Activated CD4-positive, alpha-beta T cell treated with anti-CD3 and anti-CD28 coated beads, Interleukin-2, amount 10 ng/mL, durations not matched to agents 24 days and 14 days (primary cell): Measurements from ENCODE around the gene TRIM26. TPM values are rescaled to one million over a fixed set of nuclear protein-coding genes. Genes with fewer than 3 reads are reported as not detected.
"Not testable (repeated sequence)": the region's sequence is repeated elsewhere in the genome, so short reads cannot be mapped to it uniquely, and the experiment has no call there.

Experiments
- DNase-seq: peaks from one replicate; pipeline ENCODE4 v3.0.0; 2022
- H3K27ac Mint-ChIP-seq: one replicate; pipeline ENCODE4 v1.8.0; 2022; ENCODE audit warnings: mild to moderate bottlenecking, mixed read lengths
- H3K27me3 Mint-ChIP-seq: one replicate; pipeline ENCODE4 v1.8.0; 2022; ENCODE audit warnings: mixed read lengths
- H3K36me3 Mint-ChIP-seq: one replicate; pipeline ENCODE4 v1.8.0; 2022; ENCODE audit warnings: low read depth, mild to moderate bottlenecking, mixed read lengths
- H3K4me1 Mint-ChIP-seq: one replicate; pipeline ENCODE4 v1.8.0; 2021; ENCODE audit warnings: mixed read lengths
- H3K4me3 Mint-ChIP-seq: one replicate; pipeline ENCODE4 v1.8.0; 2022; ENCODE audit warnings: mild to moderate bottlenecking, moderate library complexity, mixed read lengths
- H3K9me3 Mint-ChIP-seq: one replicate; pipeline ENCODE4 v1.8.0; 2021; ENCODE audit warnings: mixed read lengths
- intact Hi-C: fragments of 100-400 bp; cut with micrococcal nuclease; formaldehyde crosslinking; loops from one replicate; pipeline ENCODE4 v1.15.1; 2023
- total RNA-seq: library from RNA; stranded (reverse); gene quantifications from 2 replicates; pipeline ENCODE4 v1.2.3, GENCODE V29; 2022

The TRIM26 gene
- total RNA-seq, 1 donor from 2014 or later: 60.1 TPM

- intact Hi-C loops: no loop called here
- DNase-seq: no peak
- H3K4me3 Mint-ChIP-seq: no peak overlapping the region
- H3K27ac Mint-ChIP-seq: no peak overlapping the region
- H3K36me3 Mint-ChIP-seq: no peaks in the 10 kb centered on the region
- no peaks in the 10 kb centered on the region for H3K9me3 Mint-ChIP-seq
- H3K27me3 Mint-ChIP-seq: peaks cover 12% of the 10 kb centered on the region
- H3K4me1 Mint-ChIP-seq: peaks cover 13% of the 10 kb centered on the region
Measured at GRCh38 chr6:30150671-30151395, 62.4 kb downstream of the TRIM26 start.

GRCh38 chr6:30149858-30150550 is 63.2 kb downstream of the TRIM26 start:
- DNase-seq: no peak
- Mint-ChIP-seq H3K36me3 (no peaks in the 10 kb centered on the region), H3K4me3 (no peak overlapping the region), H3K27me3 (peaks cover 17% of the 10 kb centered on the region), H3K4me1 (peaks cover 13% of the 10 kb centered on the region), H3K27ac (no peak overlapping the region), H3K9me3 (no peaks in the 10 kb centered on the region)
- intact Hi-C loops: no loop called here

- Mint-ChIP-seq H3K4me1 (peaks cover 13% of the 10 kb centered on the region), H3K9me3 (no peaks in the 10 kb centered on the region), H3K27me3 (peaks cover 22% of the 10 kb centered on the region), H3K36me3 (no peaks in the 10 kb centered on the region), H3K4me3 (no peak overlapping the region), H3K27ac (no peak overlapping the region)
- intact Hi-C loops: no loop called here
- DNase-seq: no peak
Measured at GRCh38 chr6:30149234-30149633, 64.0 kb downstream of the TRIM26 start.

- intact Hi-C loops: no loop called here
- no peak overlapping the region for H3K4me3 Mint-ChIP-seq
- no peak for DNase-seq
- no peaks in the 10 kb centered on the region for H3K36me3 Mint-ChIP-seq
- H3K9me3 Mint-ChIP-seq: no peaks in the 10 kb centered on the region
- peaks cover 10% of the 10 kb centered on the region for H3K4me1 Mint-ChIP-seq
- peaks cover 33% of the 10 kb centered on the region for H3K27me3 Mint-ChIP-seq
- H3K27ac Mint-ChIP-seq: no peak overlapping the region
Measured at GRCh38 chr6:30147096-30147495, 66.1 kb downstream of the TRIM26 start.

- Mint-ChIP-seq H3K9me3 (no peaks in the 10 kb centered on the region), H3K4me1 (peaks cover 6% of the 10 kb centered on the region), H3K4me3 (no peak overlapping the region), H3K27me3 (peaks cover 43% of the 10 kb centered on the region), H3K36me3 (no peaks in the 10 kb centered on the region), H3K27ac (no peak overlapping the region)
- DNase-seq: no peak
- intact Hi-C loops: no loop called here
Measured at GRCh38 chr6:30145818-30146217, 67.4 kb downstream of the TRIM26 start.

GRCh38 chr6:30144811-30145210 is 68.4 kb downstream of the TRIM26 start:
- Mint-ChIP-seq H3K9me3 (no peaks in the 10 kb centered on the region), H3K27ac (no peak overlapping the region), H3K4me1 (peaks cover 4% of the 10 kb centered on the region), H3K4me3 (no peak overlapping the region), H3K27me3 (peaks cover 46% of the 10 kb centered on the region), H3K36me3 (no peaks in the 10 kb centered on the region)
- intact Hi-C loops: no loop called here
- no peak for DNase-seq

GRCh38 chr6:30143780-30144179 is 69.4 kb downstream of the TRIM26 start:
- peaks cover 53% of the 10 kb centered on the region for H3K27me3 Mint-ChIP-seq
- intact Hi-C loops: no loop called here
- H3K4me1 Mint-ChIP-seq: peaks cover 4% of the 10 kb centered on the region
- H3K27ac Mint-ChIP-seq: no peak overlapping the region
- H3K4me3 Mint-ChIP-seq: no peak overlapping the region
- no peaks in the 10 kb centered on the region for H3K9me3 Mint-ChIP-seq
- no peak for DNase-seq
- H3K36me3 Mint-ChIP-seq: no peaks in the 10 kb centered on the region

- Mint-ChIP-seq H3K27ac (no peak overlapping the region), H3K27me3 (peaks cover 63% of the 10 kb centered on the region), H3K9me3 (no peaks in the 10 kb centered on the region), H3K4me3 (no peak overlapping the region), H3K36me3 (no peaks in the 10 kb centered on the region), H3K4me1 (peaks cover 4% of the 10 kb centered on the region)
- intact Hi-C loops: no loop called here
- DNase-seq: no peak
Measured at GRCh38 chr6:30142665-30143064, 70.5 kb downstream of the TRIM26 start.

- H3K9me3 Mint-ChIP-seq, H3K36me3 Mint-ChIP-seq, H3K27ac Mint-ChIP-seq, intact Hi-C loops, H3K4me1 Mint-ChIP-seq, H3K4me3 Mint-ChIP-seq, DNase-seq: not testable (repeated sequence)
- H3K27me3 Mint-ChIP-seq: peaks cover 70% of the 10 kb centered on the region
Measured at GRCh38 chr6:30140240-30140639, 73.0 kb downstream of the TRIM26 start.

- Mint-ChIP-seq H3K27ac (no peak overlapping the region), H3K9me3 (no peaks in the 10 kb centered on the region), H3K36me3 (no peaks in the 10 kb centered on the region), H3K27me3 (peaks cover 58% of the 10 kb centered on the region), H3K4me1 (peaks cover 7% of the 10 kb centered on the region), H3K4me3 (no peak overlapping the region)
- no peak for DNase-seq
- intact Hi-C loops: no loop called here
Measured at GRCh38 chr6:30136570-30137286, 76.5 kb downstream of the TRIM26 start.

GRCh38 chr6:30135757-30136156 is 77.4 kb downstream of the TRIM26 start, which contains the start of gene TRIM40:
Gene TRIM40 (plus strand): TSS chr6:30136140. CDS start chr6:30137037, 897 bp downstream.
- H3K9me3 Mint-ChIP-seq: no peaks in the 10 kb centered on the region
- no peaks in the 10 kb centered on the region for H3K36me3 Mint-ChIP-seq
- peaks cover 11% of the 10 kb centered on the region for H3K4me1 Mint-ChIP-seq
- H3K4me3 Mint-ChIP-seq: no peak within 1 kb of the TSS
- peaks cover 58% of the 10 kb centered on the region for H3K27me3 Mint-ChIP-seq
- intact Hi-C loops: no loop called here
- DNase-seq: no peak
- no peak within 1 kb of the TSS for H3K27ac Mint-ChIP-seq

GRCh38 chr6:30135147-30135546 is 78.1 kb downstream of the TRIM26 start:
- peaks cover 16% of the 10 kb centered on the region for H3K4me1 Mint-ChIP-seq
- H3K36me3 Mint-ChIP-seq: no peaks in the 10 kb centered on the region
- intact Hi-C loops: no loop called here
- H3K27ac Mint-ChIP-seq: no peak overlapping the region
- no peaks in the 10 kb centered on the region for H3K9me3 Mint-ChIP-seq
- H3K27me3 Mint-ChIP-seq: peaks cover 58% of the 10 kb centered on the region
- no peak for DNase-seq
- no peak overlapping the region for H3K4me3 Mint-ChIP-seq
